Trophoblast cell (in vitro differentiated cells and primary cell): ENCODE results near the gene STPG4.
"Not testable (repeated sequence)": the region's sequence is repeated elsewhere in the genome, so short reads cannot be mapped to it uniquely, and the experiment has no call there.

Experiments used
- DNase-seq, 2 donors: peaks; one replicate each; pipeline ENCODE4 v3.0.0-alpha.2; 2016
- H2AFZ ChIP-seq: 2 replicates; pipeline ENCODE4 v1.6.1; 2013; ENCODE audit warnings: low read length, moderate library complexity, mild to moderate bottlenecking; ENCODE audit not compliant: insufficient read depth, poor library complexity
- H2AK5ac ChIP-seq: 2 replicates; pipeline ENCODE4 v1.6.1; 2013; ENCODE audit warnings: mild to moderate bottlenecking, low read length
- H2BK120ac ChIP-seq: 2 replicates; pipeline ENCODE4 v1.6.1; 2013; ENCODE audit warnings: low read length, mild to moderate bottlenecking, moderate library complexity; ENCODE audit not compliant: insufficient read depth, poor library complexity
- H2BK12ac ChIP-seq: 2 replicates; pipeline ENCODE4 v1.6.1; 2013; ENCODE audit warnings: mild to moderate bottlenecking, low read length, moderate library complexity
- H2BK5ac ChIP-seq: 2 replicates; pipeline ENCODE4 v1.6.1; 2013; ENCODE audit warnings: low read length, low read depth, moderate library complexity, mild to moderate bottlenecking; ENCODE audit not compliant: poor library complexity
- H3K14ac ChIP-seq: 2 replicates; pipeline ENCODE4 v1.6.1; 2013; ENCODE audit warnings: mild to moderate bottlenecking, low read length
- H3K18ac ChIP-seq: 2 replicates; pipeline ENCODE4 v1.6.1; 2013; ENCODE audit warnings: mild to moderate bottlenecking, low read length
- H3K23ac ChIP-seq: 2 replicates; pipeline ENCODE4 v1.6.1; 2013; ENCODE audit warnings: low read length
- H3K27ac ChIP-seq: 2 replicates; pipeline ENCODE4 v1.5.1; 2013; ENCODE audit warnings: low read depth, mild to moderate bottlenecking, inconsistent platforms, low read length, moderate library complexity
- H3K27me3 ChIP-seq: 2 replicates; pipeline ENCODE4 v1.6.1; 2013; ENCODE audit warnings: inconsistent platforms, mild to moderate bottlenecking, low read length, moderate library complexity; ENCODE audit not compliant: insufficient read depth
- H3K36me3 ChIP-seq, 2 experiments: 1 replicate in 1 of 2; 2 replicates in 1 of 2; pipeline ENCODE4 v1.6.1; 2013; ENCODE audit warnings: low read length in 2 of 2, mild to moderate bottlenecking in 2 of 2, moderate library complexity in 1 of 2; ENCODE audit not compliant: insufficient read depth in 2 of 2, control insufficient read depth in 1 of 2
- H3K4ac ChIP-seq: 2 replicates; pipeline ENCODE4 v1.6.1; 2013; ENCODE audit warnings: low read depth, mild to moderate bottlenecking, low read length, moderate library complexity
- H3K4me1 ChIP-seq, 2 experiments: 1 replicate in 1 of 2; 2 replicates in 1 of 2; pipeline ENCODE4 v1.6.1; 2013; ENCODE audit warnings: low read length in 2 of 2, mild to moderate bottlenecking in 2 of 2, moderate library complexity in 1 of 2; ENCODE audit not compliant: insufficient read depth in 2 of 2, control insufficient read depth in 1 of 2
- H3K4me2 ChIP-seq: 2 replicates; pipeline ENCODE4 v1.6.1; 2013; ENCODE audit warnings: inconsistent platforms, mild to moderate bottlenecking, low read length, moderate library complexity
- H3K4me3 ChIP-seq: 2 replicates; pipeline ENCODE4 v1.5.1; 2013; ENCODE audit warnings: mild to moderate bottlenecking, low read depth, low read length, inconsistent platforms
- H3K79me1 ChIP-seq: one replicate; pipeline ENCODE4 v1.6.1; 2013; ENCODE audit warnings: low read length
- H3K79me2 ChIP-seq: 2 replicates; pipeline ENCODE4 v1.6.1; 2013; ENCODE audit warnings: low read length, mild to moderate bottlenecking; ENCODE audit not compliant: control insufficient read depth, insufficient read depth, poor library complexity
- H3K9ac ChIP-seq: 2 replicates; pipeline ENCODE4 v1.6.1; 2013; ENCODE audit warnings: mild to moderate bottlenecking, low read length
- H3K9me3 ChIP-seq: 2 replicates; pipeline ENCODE4 v1.6.1; 2013; ENCODE audit warnings: low read depth, mild to moderate bottlenecking, control low read depth, inconsistent platforms, low read length; ENCODE audit not compliant: insufficient read depth
- H4K12ac ChIP-seq: 2 replicates; pipeline ENCODE4 v1.6.1; 2013; ENCODE audit warnings: low read depth, mild to moderate bottlenecking, low read length, moderate library complexity
- H4K8ac ChIP-seq: 2 replicates; pipeline ENCODE4 v1.6.1; 2013; ENCODE audit warnings: low read depth, mild to moderate bottlenecking, low read length, moderate library complexity
- H4K91ac ChIP-seq: one replicate; pipeline ENCODE4 v1.6.1; 2013; ENCODE audit warnings: low read depth, mild to moderate bottlenecking, low read length, moderate library complexity
- WGBS: extraction: QIAGEN DNeasy Blood & Tissue Kit; methylation state at CpG from one replicate; pipeline ENCODE4 v1.1.7; 2013; ENCODE audit warnings: missing lambda C conversion rate; ENCODE audit not compliant: insufficient read length, insufficient coverage; ENCODE audit errors: extremely low coverage; 5-methylcytosine and 5-hydroxymethylcytosine counted together

STPG4 gene

DNA sequence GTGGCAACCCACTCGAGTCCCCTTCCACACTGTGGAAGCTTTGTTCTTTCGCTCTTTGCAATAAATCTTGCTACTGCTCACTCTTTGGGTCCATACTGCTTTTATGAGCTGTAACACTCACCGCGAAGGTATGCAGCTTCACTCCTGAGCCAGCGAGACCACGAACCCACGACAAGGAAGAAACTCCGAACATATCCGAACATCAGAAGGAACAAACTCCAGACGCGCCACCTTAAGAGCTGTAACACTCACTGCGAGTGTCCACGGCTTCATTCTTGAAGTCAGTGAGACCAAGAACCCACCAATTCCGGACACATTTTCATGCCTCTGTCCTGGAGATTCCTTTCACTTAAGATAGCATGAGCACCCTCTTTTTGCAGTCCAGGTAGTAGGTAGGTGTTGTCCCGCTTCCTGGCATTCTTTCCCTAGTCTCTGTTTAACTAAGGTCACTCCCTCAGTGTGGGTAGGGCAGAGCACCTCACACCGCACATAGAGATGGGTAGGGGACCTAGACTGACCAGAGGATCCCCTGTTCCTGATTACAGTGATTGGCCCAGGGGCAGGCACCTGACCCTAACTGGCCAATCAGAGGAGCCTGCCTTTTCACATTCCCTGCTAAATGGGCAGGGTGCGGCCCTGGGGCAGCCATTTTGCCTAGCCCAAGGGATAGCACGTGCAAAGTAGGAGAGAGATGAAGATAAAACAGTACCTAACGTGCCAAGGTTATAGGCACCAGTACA, 46.7 kb downstream of the STPG4 start:
- H4K91ac ChIP-seq, H3K27me3 ChIP-seq, H3K4ac ChIP-seq, H4K12ac ChIP-seq, H3K36me3 ChIP-seq, H3K9ac ChIP-seq, H3K79me1 ChIP-seq, H3K23ac ChIP-seq, H3K14ac ChIP-seq, H3K18ac ChIP-seq, H3K4me3 ChIP-seq, H3K9me3 ChIP-seq, H3K4me2 ChIP-seq, H2AFZ ChIP-seq, H3K4me1 ChIP-seq, H2BK120ac ChIP-seq, H3K27ac ChIP-seq, H2AK5ac ChIP-seq, H3K79me2 ChIP-seq, H2BK5ac ChIP-seq, H4K8ac ChIP-seq: not testable (repeated sequence)
- no CpG with 5 or more reads among the region's 19 CpGs for WGBS
- peak in 1 of 2 donors; percentile 23 for DNase-seq
- H2BK12ac ChIP-seq: peak overlapping the region; percentile 2

DNA sequence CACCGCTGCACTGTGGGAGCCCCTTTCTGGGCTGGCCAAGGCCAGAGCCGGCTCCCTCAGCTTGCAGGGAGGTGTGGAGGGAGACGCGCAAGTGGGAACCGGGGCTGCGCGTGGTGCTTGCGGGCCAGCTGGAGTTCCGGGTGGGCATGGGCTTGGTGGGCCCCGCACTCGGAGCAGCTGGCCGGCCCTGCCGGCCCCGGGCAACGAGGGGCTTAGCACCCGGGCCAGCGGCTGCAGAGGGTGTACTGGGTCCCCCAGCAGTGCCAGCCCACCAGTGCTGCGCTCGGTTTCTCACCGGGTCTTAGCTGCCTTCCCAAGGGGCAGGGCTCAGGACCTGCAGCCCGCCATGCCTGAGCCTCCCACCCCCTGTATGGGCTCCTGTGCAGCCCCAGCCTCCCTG, 47.9 kb downstream of the STPG4 start:
- H3K27ac ChIP-seq, H2AK5ac ChIP-seq, H3K23ac ChIP-seq, H3K79me1 ChIP-seq, H3K14ac ChIP-seq, DNase-seq, H4K12ac ChIP-seq, H3K79me2 ChIP-seq, H3K4me1 ChIP-seq, H3K9me3 ChIP-seq, H3K4ac ChIP-seq, H3K27me3 ChIP-seq, H2AFZ ChIP-seq, H2BK120ac ChIP-seq, H3K4me2 ChIP-seq, H3K36me3 ChIP-seq, H3K9ac ChIP-seq, H3K4me3 ChIP-seq, H2BK12ac ChIP-seq, H4K8ac ChIP-seq, H3K18ac ChIP-seq: not testable (repeated sequence)
- H2BK5ac ChIP-seq: peak overlapping the region; percentile 26
- peak overlapping the region; percentile 22 for H4K91ac ChIP-seq
- no CpG with 5 or more reads among the region's 21 CpGs for WGBS

GRCh38 chr2:47106231-47106630, 48.9 kb downstream of the STPG4 start:
- no CpG with 5 or more reads among the region's 4 CpGs for WGBS
- not testable (repeated sequence) for H3K79me2 ChIP-seq, H2AFZ ChIP-seq

GRCh38 chr2:47099712-47100111, 55.4 kb downstream of the STPG4 start:
- not testable (repeated sequence) for H3K36me3 ChIP-seq, H3K23ac ChIP-seq, H3K79me2 ChIP-seq, H3K79me1 ChIP-seq, H3K27me3 ChIP-seq, H2AK5ac ChIP-seq, H3K4me2 ChIP-seq, H3K9me3 ChIP-seq, DNase-seq, H3K9ac ChIP-seq, H4K12ac ChIP-seq, H3K27ac ChIP-seq, H2BK120ac ChIP-seq, H4K91ac ChIP-seq, H3K14ac ChIP-seq, H3K4me3 ChIP-seq, H4K8ac ChIP-seq, H2BK12ac ChIP-seq, H2BK5ac ChIP-seq, H3K4ac ChIP-seq, H2AFZ ChIP-seq, H3K18ac ChIP-seq, H3K4me1 ChIP-seq
- no CpG with 5 or more reads among the region's 14 CpGs for WGBS

More at GRCh38 chr2:47106231-47106630, 48.9 kb downstream of the STPG4 start:
- H2BK5ac ChIP-seq: peak overlapping the region; percentile 21
- not testable (repeated sequence) for H3K79me1 ChIP-seq, H3K4me3 ChIP-seq, H3K9me3 ChIP-seq, H2BK120ac ChIP-seq, H4K8ac ChIP-seq, H3K23ac ChIP-seq, H3K4me1 ChIP-seq, H4K91ac ChIP-seq, H3K4ac ChIP-seq, H2AK5ac ChIP-seq, H3K9ac ChIP-seq, H3K36me3 ChIP-seq, H3K18ac ChIP-seq, H2BK12ac ChIP-seq, H3K27me3 ChIP-seq, H4K12ac ChIP-seq, H3K14ac ChIP-seq
- DNase-seq: peak in 1 of 2 donors; percentile 70
- H3K27ac ChIP-seq: peak overlapping the region; percentile 47
- peak overlapping the region; percentile 30 for H3K4me2 ChIP-seq
